ENCODE measurements around the gene MTAP. TPM values are rescaled to one million over a fixed set of nuclear protein-coding genes. Genes with fewer than 3 reads are reported as not detected.

The MTAP gene
- total and polyA plus RNA-seq, 9 of the 15 experiments (the other 6 are each of a cell fraction or from before 2014, with no cell fraction given) = 0.07 TPM; not detected in 8

- TF ChIP-seq, protein P1, sequence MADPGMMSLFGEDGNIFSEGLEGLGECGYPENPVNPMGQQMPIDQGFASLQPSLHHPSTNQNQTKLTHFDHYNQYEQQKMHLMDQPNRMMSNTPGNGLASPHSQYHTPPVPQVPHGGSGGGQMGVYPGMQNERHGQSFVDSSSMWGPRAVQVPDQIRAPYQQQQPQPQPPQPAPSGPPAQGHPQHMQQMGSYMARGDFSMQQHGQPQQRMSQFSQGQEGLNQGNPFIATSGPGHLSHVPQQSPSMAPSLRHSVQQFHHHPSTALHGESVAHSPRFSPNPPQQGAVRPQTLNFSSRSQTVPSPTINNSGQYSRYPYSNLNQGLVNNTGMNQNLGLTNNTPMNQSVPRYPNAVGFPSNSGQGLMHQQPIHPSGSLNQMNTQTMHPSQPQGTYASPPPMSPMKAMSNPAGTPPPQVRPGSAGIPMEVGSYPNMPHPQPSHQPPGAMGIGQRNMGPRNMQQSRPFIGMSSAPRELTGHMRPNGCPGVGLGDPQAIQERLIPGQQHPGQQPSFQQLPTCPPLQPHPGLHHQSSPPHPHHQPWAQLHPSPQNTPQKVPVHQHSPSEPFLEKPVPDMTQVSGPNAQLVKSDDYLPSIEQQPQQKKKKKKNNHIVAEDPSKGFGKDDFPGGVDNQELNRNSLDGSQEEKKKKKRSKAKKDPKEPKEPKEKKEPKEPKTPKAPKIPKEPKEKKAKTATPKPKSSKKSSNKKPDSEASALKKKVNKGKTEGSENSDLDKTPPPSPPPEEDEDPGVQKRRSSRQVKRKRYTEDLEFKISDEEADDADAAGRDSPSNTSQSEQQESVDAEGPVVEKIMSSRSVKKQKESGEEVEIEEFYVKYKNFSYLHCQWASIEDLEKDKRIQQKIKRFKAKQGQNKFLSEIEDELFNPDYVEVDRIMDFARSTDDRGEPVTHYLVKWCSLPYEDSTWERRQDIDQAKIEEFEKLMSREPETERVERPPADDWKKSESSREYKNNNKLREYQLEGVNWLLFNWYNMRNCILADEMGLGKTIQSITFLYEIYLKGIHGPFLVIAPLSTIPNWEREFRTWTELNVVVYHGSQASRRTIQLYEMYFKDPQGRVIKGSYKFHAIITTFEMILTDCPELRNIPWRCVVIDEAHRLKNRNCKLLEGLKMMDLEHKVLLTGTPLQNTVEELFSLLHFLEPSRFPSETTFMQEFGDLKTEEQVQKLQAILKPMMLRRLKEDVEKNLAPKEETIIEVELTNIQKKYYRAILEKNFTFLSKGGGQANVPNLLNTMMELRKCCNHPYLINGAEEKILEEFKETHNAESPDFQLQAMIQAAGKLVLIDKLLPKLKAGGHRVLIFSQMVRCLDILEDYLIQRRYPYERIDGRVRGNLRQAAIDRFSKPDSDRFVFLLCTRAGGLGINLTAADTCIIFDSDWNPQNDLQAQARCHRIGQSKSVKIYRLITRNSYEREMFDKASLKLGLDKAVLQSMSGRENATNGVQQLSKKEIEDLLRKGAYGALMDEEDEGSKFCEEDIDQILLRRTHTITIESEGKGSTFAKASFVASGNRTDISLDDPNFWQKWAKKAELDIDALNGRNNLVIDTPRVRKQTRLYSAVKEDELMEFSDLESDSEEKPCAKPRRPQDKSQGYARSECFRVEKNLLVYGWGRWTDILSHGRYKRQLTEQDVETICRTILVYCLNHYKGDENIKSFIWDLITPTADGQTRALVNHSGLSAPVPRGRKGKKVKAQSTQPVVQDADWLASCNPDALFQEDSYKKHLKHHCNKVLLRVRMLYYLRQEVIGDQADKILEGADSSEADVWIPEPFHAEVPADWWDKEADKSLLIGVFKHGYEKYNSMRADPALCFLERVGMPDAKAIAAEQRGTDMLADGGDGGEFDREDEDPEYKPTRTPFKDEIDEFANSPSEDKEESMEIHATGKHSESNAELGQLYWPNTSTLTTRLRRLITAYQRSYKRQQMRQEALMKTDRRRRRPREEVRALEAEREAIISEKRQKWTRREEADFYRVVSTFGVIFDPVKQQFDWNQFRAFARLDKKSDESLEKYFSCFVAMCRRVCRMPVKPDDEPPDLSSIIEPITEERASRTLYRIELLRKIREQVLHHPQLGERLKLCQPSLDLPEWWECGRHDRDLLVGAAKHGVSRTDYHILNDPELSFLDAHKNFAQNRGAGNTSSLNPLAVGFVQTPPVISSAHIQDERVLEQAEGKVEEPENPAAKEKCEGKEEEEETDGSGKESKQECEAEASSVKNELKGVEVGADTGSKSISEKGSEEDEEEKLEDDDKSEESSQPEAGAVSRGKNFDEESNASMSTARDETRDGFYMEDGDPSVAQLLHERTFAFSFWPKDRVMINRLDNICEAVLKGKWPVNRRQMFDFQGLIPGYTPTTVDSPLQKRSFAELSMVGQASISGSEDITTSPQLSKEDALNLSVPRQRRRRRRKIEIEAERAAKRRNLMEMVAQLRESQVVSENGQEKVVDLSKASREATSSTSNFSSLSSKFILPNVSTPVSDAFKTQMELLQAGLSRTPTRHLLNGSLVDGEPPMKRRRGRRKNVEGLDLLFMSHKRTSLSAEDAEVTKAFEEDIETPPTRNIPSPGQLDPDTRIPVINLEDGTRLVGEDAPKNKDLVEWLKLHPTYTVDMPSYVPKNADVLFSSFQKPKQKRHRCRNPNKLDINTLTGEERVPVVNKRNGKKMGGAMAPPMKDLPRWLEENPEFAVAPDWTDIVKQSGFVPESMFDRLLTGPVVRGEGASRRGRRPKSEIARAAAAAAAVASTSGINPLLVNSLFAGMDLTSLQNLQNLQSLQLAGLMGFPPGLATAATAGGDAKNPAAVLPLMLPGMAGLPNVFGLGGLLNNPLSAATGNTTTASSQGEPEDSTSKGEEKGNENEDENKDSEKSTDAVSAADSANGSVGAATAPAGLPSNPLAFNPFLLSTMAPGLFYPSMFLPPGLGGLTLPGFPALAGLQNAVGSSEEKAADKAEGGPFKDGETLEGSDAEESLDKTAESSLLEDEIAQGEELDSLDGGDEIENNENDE (IDR thresholded peaks at IDR 0.05; ENCODE audit: low read depth, low read length) = no peak
- TF ChIP-seq, protein P2, sequence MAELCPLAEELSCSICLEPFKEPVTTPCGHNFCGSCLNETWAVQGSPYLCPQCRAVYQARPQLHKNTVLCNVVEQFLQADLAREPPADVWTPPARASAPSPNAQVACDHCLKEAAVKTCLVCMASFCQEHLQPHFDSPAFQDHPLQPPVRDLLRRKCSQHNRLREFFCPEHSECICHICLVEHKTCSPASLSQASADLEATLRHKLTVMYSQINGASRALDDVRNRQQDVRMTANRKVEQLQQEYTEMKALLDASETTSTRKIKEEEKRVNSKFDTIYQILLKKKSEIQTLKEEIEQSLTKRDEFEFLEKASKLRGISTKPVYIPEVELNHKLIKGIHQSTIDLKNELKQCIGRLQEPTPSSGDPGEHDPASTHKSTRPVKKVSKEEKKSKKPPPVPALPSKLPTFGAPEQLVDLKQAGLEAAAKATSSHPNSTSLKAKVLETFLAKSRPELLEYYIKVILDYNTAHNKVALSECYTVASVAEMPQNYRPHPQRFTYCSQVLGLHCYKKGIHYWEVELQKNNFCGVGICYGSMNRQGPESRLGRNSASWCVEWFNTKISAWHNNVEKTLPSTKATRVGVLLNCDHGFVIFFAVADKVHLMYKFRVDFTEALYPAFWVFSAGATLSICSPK (IDR thresholded peaks at IDR 0.05; ENCODE audit: borderline replicate concordance) = no peak
- no peak for TF ChIP-seq EP400 (IDR thresholded peaks at IDR 0.05)
Observed at GRCh38 chr9:21904371-21904770, 101.9 kb downstream of the MTAP start (continued).
